ENCODE results near the gene LRRC2.

LRRC2 gene

GRCh38 chr3:46471371-46471914, 94.7 kb downstream of the LRRC2 start:
- no peak for FAIRE-seq

- no peak for FAIRE-seq
These were observed 95.3 kb downstream of the LRRC2 start for GRCh38 chr3:46470831-46471230.

- FAIRE-seq, result no peak
These were observed 96.3 kb downstream of the LRRC2 start for GRCh38 chr3:46469680-46470357.

- FAIRE-seq, result no peak
These were observed 97.1 kb downstream of the LRRC2 start for GRCh38 chr3:46468753-46469600.

GRCh38 chr3:46467562-46467961, 98.5 kb downstream of the LRRC2 start:
- FAIRE-seq, result no peak

GRCh38 chr3:46466871-46467403, 99.2 kb downstream of the LRRC2 start:
- FAIRE-seq, result no peak

- no peak for FAIRE-seq
These were observed 99.8 kb downstream of the LRRC2 start for GRCh38 chr3:46466273-46466672.
